ENCODE data around the gene NAV3.

DNA sequence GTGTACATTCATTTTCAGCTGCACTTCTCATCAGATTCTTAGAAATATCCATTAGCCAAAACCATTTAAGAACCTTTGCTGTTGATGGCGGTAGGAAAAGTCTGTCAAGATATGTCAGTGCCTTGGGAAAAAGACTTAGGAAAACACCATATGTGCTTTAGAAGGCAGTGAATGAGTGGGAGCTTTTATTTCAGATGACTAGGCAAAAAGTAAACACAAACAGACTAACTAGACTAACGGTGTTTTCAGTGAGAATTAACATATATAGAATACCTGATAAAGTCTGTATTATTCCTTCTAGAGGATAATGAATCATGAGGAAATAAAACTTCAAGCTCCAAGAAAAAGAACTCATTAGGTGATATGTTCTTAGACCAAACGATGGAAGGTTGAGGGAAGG lies 418.9 kb downstream of the NAV3 start:
- TF ChIP-seq CTCF (conservative IDR thresholded peaks at IDR 0.05; ENCODE audit: low read length) = no peak
- TF ChIP-seq EZH2phosphoT487 (IDR thresholded peaks at IDR 0.05; ENCODE audit: borderline replicate concordance) = no peak
